IPS-NIHi7 (cell line): ENCODE data around the gene TMEM135.

Source experiments
- DNase-seq: peaks from one replicate; pipeline ENCODE4 v3.0.0; 2012; ENCODE audit warnings: mixed read lengths; ENCODE audit errors: extremely low spot score

The TMEM135 gene

GRCh38 chr11:87301785-87302540, 264.2 kb downstream of the TMEM135 start:
- DNase-seq, result no peak

GRCh38 chr11:87304412-87304811, 266.7 kb downstream of the TMEM135 start:
- no peak for DNase-seq

- DNase-seq, result no peak
Observed at GRCh38 chr11:87306262-87306851, 268.6 kb downstream of the TMEM135 start.

- no peak for DNase-seq
Observed at GRCh38 chr11:87307101-87307500, 269.4 kb downstream of the TMEM135 start.

GRCh38 chr11:87315229-87315628, 277.5 kb downstream of the TMEM135 start:
- DNase-seq, result no peak

GRCh38 chr11:87316491-87316890, 278.8 kb downstream of the TMEM135 start:
- DNase-seq, result no peak

GRCh38 chr11:87317441-87317840, 279.7 kb downstream of the TMEM135 start:
- DNase-seq, result no peak

GRCh38 chr11:87320123-87320522, 282.4 kb downstream of the TMEM135 start:
- no peak for DNase-seq

- no peak for DNase-seq
Observed at GRCh38 chr11:87322568-87322967, 284.8 kb downstream of the TMEM135 start.

- DNase-seq, result no peak
Observed at GRCh38 chr11:87323899-87324298, 286.2 kb downstream of the TMEM135 start.

GRCh38 chr11:87324817-87325489, 287.2 kb downstream of the TMEM135 start:
- no peak for DNase-seq

GRCh38 chr11:87325490-87325872, 287.7 kb downstream of the TMEM135 start:
- no peak for DNase-seq

GRCh38 chr11:87326594-87326993, 288.9 kb downstream of the TMEM135 start:
- no peak for DNase-seq

GRCh38 chr11:87329172-87329571, 291.4 kb downstream of the TMEM135 start:
- no peak for DNase-seq

GRCh38 chr11:87330187-87330601, 292.5 kb downstream of the TMEM135 start:
- DNase-seq, result no peak

GRCh38 chr11:87331273-87331672, 293.5 kb downstream of the TMEM135 start:
- DNase-seq, result no peak

GRCh38 chr11:87338046-87338639, 300.4 kb downstream of the TMEM135 start:
- DNase-seq, result no peak

- no peak for DNase-seq
Observed at GRCh38 chr11:87339416-87339815, 301.7 kb downstream of the TMEM135 start.

- no peak for DNase-seq
Observed at GRCh38 chr11:87347441-87347840, 309.7 kb downstream of the TMEM135 start.

- DNase-seq, result no peak
Observed at GRCh38 chr11:87347854-87348253, 310.1 kb downstream of the TMEM135 start.

GRCh38 chr11:87351676-87352075, 313.9 kb downstream of the TMEM135 start:
- DNase-seq, result no peak
